NCI-H345 treated with DMSO at 0.1 percent for 48 hours (cell line): Measurements from ENCODE around the gene C1orf53.
"Not testable (repeated sequence)": the region's sequence is repeated elsewhere in the genome, so short reads cannot be mapped to it uniquely, and the experiment has no call there.

ENCODE experiments used
- DNase-seq: peaks from one replicate; lab custom pipeline; 2025; ENCODE audit not compliant: unreplicated experiment; lab: John Stamatoyannopoulos, UW

C1orf53 gene

DNA sequence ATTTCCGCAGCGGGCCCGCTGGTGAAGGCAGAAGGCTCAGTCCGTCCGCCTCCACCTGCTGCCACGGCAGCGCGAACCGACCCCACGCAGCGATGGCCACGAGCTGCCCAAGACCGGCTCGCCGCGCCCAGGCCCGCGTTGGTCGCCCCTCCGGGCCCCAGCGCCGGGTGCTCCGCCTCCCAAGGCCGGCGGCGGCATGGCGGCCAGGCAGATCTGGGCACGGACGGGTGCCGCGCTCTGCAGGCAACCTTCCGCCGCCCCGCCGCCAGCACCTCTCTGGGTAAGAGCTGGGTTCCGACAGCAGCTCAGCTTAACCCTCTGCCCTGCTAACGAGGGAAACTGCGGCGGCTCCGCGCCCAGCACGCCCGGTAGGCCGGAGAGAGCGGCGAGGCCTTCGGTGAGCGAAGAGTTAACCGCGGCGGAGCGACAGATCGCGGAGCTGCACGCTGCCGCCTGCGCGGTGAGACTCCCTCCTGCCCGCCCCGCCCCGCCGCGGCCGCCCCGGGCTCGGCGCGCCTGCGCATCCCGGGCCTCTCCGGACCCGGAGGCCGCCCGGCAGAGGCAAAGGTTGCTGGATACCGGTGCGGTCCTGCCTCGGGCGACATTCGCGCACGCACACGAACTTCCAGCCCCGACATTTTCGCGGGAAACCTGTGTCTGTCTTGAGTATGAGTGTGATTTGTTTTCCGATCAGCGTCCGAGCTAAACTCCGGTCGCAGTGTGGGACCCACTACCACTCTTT is at the start of gene C1orf53:
Gene C1orf53, plus strand, starts transcription at position 177 of the 742 bp plus-strand sequence. Its CDS starts 20 bp downstream, at position 197.
- DNase-seq: peak; percentile 83

DNA sequence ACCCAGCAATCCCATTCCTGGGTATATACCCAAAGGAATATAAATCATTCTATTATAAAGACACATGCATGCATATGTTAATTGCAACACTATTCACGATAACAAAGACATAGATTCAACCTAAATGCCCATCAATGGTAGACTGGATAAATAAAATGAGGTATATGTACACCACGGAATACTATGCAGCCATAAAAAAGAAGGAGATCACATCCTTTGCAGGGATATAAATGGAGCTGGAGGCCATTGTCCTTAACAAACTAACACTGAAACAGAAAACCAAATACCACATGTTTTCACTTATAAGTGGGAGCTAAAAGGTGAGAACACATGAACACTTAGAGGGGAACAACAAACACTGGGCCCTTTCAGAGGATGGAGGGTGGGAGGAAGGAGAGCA is 46.7 kb upstream of the C1orf53 start:
- DNase-seq: not testable (repeated sequence)

DNA sequence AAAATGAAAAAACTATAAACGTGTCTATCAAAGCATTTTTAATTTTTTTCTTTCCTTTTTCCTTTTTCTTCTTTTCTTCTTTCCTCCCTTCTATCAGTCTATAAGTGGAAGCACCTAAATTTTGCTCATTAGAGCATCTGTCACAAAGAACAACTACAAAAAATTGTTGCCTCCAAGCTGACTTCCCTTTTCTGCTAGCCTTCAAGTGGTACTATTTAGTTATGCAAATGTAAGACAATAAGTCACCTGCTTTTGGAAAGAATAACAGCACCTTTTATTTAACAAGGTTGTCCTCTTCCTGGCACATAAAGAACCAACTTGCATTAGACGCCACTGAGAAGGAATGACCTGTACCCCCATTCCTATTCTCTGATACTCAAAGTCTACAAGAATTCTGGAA is 45.0 kb upstream of the C1orf53 start:
- DNase-seq: no peak

DNA sequence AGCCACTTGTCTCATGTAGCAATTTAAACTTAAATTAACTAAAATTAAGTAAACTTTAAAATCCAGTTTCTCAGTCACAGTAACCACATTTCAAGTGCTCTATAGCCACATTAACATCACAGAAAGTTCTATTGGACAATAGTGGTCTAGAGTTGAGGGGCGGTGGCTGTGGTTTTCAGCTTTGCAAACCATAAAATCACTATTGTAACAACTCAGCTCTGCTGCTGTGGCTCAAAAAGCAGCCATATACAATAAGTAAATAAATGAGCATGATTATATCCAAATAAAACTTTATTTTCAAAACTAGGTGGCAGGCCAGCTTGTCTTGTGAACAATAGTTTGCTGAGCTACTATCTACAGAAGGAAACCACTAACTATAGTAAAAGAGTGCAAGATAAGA is 43.4 kb upstream of the C1orf53 start:
- DNase-seq: no peak

DNA sequence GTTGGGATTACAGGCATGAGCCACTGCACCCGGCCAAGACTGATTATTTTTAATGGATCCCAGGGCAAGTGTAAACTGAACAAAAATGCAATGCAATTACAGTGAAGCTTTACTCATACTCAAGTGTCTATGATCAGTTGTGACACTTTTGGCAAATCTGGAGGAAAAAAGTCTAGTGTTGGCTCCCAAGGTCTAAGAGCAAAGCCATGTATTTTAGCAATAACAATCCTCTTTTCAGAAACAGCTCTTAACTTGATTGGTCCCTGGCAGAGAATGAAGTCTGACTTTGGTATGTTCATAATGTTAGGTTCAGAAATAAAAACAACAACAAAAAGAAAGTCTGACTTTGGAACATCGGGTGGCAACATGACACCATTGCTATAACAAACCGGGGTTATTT is 40.2 kb upstream of the C1orf53 start:
- no peak for DNase-seq

DNA sequence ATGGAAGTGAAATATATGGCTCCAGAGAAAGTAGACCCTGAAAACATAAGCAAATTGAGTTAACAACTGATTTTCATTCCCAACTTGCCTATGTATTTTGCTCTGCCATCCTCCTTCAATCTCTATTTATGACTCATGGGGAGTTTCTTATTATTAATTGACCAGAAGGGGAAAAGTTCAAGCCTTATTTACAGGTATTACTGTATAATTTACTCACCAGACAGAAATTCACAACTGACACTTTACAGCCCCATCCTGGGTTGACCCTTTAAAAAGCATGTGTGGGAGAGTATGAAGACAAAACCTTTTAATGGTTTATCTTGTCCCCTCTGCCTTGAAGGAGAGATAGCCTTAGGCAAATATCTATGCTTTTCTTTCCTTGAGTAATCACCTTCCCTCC is 39.8 kb upstream of the C1orf53 start:
- no peak for DNase-seq

DNA sequence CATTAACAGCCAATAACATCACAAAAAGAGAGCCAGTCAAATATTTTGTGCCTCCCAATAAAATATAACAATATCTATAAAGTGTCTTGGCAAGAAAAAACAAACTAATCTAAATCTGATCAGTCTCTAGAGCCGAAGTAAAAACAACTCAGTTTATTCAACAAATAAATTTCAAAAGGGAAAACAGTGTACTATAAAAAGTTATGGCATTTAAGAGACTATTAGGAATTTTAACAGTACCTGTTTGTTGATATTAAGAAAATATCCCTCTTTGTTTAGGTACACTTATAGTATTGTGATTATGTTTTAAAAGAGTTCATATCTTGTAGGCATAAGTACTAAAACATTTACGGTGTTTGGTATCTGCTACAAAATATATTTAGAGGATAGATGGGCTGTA is 36.6 kb upstream of the C1orf53 start:
- DNase-seq: no peak

DNA sequence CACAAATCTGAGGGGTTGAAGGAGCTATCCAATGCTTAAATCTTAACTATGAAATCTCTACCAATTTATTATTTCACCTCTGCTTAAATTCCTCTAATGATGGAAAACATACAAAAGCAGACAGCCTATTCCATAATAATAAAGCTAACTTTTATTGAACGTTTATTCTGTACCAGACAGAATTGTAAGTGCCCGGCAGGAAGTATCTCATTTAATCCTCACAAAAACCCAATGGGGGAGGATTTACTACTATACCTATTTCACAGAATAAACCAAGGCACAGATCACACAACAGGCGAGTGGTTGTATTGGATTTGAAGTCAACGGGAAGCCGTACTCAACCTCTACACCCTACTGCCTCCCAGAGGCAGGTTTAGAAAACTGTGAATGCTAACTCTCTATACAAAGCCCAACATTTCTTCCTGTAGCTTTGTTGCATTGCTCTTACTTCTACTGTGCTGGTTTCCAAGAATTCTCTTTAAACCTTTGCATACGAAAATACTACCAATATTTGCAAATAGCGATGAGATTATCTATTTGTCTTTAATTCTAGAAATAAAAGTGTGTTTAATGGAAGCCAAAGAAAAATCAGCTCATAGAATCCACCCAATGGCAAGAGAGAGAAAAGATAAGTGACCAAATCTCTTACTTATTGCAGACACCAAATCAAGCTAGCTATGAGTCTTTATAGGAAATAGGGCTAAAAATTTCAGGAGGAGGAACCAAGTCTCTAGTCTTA is 33.5 kb upstream of the C1orf53 start:
- DNase-seq: no peak

DNA sequence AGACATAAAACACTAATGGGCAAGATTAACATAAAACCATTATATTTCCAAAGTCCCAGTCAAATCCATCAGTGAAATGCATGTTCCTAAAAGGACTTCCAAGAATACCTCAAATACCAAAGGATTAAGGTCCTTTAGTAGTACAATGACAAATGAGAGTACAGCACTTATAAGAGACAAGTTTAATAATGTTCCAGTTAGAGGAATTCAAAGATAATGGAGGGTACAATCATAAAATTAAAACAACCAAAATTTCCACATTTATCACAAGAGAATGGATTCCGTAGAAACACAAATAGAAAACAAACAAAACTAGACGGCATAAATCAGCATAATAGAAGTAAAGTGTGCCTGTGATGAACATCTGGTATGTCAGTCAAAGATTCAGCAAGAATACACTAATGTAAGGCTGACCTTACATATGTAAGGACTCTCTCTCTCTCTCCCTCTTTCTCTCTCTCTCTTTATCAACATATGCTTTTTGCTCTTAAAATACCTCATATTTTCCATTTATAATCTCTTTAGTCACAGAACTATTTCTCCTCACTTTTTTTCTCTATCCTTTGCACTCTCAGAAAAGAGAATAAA is 32.8 kb upstream of the C1orf53 start:
- no peak for DNase-seq

DNA sequence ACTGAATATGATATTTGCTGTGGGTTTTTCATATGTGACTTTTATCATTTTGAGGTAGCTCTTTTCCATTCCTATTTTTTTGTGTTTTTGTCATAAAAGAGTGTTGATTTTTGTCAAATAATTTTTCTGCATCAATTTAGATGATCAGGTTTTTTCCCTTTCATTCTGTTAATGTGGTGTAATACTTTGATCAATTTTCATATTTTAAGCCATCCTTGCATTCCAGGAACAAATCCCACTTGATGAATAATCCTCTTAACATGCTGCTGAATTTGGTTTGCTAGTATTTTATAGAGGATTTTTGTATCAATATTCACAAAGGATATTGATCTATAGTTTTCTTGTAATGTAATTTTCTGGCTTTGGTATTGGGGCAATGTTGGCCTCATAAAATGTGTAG is 25.5 kb upstream of the C1orf53 start:
- DNase-seq: no peak

DNA sequence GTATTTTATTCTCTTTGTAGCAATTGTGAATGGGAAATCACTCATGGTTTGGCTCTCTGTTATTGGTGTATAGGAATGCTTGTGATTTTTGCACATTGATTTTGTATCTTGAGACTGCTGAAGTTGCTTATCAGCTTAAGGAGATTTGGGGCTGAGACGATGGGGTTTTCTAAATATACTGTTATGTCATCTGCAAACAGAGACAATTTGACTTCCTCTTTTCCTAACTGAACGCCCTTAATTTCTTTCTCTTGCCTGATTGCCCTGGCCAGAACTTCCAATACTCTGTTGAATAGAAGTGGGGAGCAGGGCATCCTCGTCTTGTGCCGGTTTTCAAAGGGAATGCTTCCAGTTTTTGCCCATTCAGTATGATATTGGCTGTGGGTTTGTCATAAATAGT is 22.0 kb upstream of the C1orf53 start:
- not testable (repeated sequence) for DNase-seq

DNA sequence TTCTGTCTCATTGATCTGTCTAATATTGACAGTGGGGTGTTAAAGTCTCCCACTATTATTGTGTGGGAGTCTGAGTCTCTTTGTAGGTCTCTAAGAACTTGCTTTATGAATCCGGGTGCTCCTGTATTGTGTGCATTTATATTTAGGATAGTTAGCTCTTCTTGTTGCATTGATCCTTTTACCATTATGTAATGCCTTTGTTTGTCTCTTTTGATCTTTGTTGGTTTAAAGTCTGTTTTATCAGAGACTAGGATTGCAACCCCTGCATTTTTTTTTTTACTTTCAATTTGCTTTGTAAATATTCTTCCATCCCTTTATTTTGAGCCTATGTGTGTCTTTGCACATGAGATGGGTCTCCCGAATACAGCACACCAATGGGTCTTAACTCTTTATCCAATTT is 20.2 kb upstream of the C1orf53 start:
- not testable (repeated sequence) for DNase-seq

DNA sequence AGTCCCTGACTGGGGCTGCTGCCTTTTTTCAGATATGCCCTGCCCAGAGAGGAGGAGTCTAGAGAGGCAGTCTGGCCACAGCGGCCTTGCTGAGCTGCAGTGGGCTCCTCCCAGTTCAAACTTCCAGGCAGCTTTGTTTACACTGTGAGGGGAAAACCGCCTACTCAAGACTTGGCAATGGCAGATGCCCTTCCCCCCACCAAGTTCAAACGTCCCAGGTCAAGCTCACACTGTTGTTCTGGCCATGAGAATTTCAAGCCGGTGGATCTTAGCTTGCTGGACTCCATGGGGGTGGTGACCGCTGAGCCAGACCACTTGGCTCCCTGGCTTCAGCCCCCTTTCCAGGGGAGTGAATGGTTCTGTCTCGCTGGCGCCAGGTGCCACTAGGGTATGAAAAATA is 18.3 kb upstream of the C1orf53 start:
- no peak for DNase-seq

DNA sequence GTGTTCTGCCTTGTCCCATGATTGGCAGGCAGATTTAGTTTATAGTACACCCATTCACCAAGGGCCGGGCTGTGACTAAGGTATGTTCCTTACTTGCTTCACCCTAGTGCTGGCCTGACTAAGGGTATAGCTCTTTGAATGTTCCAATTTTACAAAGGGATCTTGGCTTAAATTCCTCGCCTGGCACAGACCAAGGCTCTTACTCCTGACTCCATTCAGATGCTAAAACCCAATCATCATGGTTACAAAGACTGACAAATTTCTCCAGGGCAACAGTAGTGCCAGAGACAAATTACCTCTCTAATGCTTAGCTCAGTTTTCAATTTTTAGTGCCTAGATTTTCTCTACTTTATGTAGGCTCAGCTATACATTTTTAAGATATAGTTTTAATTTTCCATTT is 11.5 kb upstream of the C1orf53 start:
- no peak for DNase-seq

DNA sequence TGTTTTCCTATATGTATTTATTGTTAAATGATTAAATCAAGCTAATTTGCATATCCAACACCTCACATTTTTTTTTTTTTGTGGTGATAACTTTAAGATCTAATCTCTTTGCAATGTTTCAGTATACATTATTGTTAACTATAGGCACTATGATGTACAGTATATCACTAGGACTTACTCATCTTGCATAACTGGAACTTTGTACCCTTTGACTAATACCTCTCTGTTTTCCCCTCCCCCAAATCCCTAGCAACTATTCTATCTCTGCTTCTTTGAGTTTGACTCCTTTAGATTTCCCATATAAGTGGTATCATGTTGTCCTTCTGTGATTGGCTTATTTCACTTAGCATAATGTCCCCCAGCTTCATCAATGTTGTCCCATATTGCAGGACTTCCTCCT is 9.7 kb upstream of the C1orf53 start:
- DNase-seq: no peak

DNA sequence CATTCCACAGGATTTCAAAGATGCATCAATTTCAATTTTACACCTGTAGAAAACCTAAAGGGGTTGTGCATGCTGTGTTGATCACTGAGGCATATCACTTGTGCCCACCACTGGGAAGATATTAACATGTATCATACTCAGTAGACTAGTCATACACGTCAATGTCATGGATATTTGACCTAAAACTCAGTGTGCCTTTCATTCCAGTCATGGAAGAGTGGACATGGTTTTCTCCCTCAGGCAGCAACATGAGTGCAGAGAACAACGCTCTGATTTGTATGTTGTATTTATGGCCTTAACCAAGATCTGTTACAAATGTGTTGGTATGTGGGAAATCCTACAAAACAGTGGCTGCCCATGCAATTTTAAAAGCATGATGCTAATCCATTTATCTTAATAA is 6.1 kb upstream of the C1orf53 start:
- DNase-seq: no peak

DNA sequence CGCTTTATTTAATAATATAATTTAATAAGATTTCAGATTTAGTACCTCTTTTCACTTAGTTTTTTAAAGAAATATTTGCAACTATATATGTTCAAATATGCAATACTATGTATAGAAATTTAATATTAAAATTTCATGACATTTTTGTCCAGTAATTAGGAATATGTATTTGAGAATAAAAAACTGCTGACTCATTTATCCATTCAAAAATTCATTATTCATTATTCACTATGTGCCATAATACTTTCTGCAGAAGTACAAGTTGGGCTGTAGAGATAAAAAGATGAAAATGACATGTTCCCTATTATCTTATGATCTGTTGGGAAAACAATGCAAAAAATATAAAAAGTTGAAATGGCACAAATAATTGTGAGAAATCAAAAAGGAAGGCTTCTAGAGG is 3.4 kb upstream of the C1orf53 start:
- DNase-seq: no peak

DNA sequence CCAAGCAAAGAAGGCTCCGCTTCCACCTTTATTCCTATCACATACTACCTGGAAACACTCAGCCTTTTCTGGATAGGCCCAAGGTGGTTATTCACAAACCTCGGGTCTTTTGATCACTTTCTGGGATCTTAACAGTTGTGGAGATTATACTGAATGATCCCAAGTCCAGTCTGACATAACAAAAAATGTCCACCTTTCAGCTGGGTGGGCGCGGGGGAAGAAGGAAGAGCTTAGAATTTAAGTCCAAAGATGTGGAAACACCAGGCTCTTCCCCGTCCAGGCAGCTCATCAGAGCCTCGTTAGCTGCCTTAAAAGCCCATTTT is 338 bp upstream of the C1orf53 start:
- DNase-seq: peak; percentile 39

DNA sequence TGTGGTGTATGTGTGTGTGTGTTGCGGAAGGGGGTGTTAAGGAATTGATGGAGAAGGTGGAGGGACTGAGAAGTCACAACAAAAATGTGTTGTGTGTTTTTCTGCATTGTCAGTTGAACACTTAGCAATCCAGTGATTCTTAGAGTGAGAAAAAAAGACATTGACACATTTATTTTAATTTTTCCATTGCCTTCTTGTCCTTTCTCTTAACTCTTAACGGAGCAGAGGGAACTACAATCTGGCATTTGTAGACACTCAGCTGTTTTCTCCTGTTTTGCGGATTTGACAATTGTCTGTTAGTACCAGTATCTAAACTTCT is 725 bp downstream of the C1orf53 start:
- peak; percentile 56 for DNase-seq

DNA sequence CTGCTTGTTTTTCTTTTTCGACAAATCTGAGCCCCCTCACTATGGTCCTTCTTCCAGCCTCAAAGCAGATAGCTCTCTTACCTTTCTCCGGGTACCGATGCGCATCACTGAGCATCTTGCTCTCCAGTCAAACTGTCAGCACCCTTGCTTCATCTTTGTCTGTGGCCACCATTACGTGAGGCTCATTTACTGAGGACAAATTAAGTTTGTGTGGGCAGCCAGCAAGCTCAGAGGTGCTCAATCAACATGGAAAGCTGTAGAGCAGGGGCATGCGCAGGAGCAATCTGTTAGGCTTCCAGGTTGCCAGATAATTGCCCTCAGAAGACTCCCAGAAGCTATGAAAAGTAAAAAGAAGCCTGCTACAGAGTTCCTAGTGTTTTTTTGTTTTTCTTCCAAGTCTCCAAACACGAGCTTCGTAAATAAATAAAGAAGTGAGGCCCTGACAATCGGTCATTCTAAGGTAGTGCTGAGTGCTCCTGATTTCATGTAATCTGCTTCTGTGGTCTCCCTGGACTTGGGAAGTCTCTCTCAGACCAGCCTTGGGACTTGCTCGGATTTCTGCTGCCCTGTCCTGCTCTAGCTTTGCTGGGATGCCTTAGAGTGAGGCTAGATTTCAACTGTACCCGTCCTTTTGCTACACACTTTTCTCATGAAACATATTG is 1.8 kb downstream of the C1orf53 start:
- no peak for DNase-seq

DNA sequence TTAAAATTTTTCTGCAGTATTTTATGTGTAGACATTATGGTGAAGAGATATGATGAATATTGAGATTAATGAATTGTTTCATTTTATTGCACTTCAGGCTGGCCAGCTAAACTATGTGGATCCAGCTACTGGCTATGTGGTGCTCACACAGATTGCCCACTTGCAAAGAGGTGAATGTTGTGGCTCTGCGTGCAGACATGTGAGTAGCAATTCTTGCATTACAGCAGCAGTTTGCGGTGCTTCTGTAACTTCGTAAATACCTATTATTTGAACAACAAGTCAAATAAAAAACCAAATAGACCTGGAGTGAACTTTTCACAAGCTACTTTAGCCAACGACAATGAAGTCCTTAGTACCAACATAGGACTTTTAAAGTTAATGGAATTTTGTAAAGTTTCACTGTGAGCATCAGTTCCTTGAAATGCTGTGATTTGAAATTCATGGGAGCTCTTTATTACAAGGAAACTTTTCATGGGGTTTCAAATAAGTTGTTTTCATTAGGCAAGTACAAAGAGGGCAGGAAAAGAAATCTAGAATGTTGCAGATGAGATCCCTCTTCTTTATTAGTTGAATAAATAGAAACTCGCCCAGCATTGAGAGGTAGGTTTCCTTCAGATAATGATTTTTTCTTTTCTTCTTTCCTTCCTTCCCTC is 3.4 kb downstream of the C1orf53 start:
- DNase-seq: no peak
